ENCODE results near the gene TGIF1. TPM values are rescaled to one million over a fixed set of nuclear protein-coding genes. Genes with fewer than 3 reads are reported as not detected.

The TGIF1 gene
- total RNA-seq, 1 experiment from 2014 or later, result 90.4 TPM

Other genes starting within 250 kb of the TGIF1 start
- 0.10 TPM in 1 of 2 replicates, not detected in the other for gene MYOM1, start 230.2 kb upstream of the TGIF1 start, total RNA-seq (2014; rRNA removed; shearing (Covaris generic))
- 656 and 818 TPM in 2 replicates for gene MYL12A, start 202.4 kb upstream of the TGIF1 start, total RNA-seq (2014; rRNA removed; shearing (Covaris generic))
- 564 and 607 TPM in 2 replicates for gene MYL12B, start 188.0 kb upstream of the TGIF1 start, total RNA-seq (2014; rRNA removed; shearing (Covaris generic))

Measured in RPMI7951 (cell line).